ENCODE measurements around the gene CD207. TPM values are rescaled to one million over a fixed set of nuclear protein-coding genes. Genes with fewer than 3 reads are reported as not detected.
A peak's percentile ranks its signal among the peaks of the same experiment; 100 is the strongest.

Gene CD207
- total and polyA plus RNA-seq, 5 donors from 2014 or later: not detected

DNA sequence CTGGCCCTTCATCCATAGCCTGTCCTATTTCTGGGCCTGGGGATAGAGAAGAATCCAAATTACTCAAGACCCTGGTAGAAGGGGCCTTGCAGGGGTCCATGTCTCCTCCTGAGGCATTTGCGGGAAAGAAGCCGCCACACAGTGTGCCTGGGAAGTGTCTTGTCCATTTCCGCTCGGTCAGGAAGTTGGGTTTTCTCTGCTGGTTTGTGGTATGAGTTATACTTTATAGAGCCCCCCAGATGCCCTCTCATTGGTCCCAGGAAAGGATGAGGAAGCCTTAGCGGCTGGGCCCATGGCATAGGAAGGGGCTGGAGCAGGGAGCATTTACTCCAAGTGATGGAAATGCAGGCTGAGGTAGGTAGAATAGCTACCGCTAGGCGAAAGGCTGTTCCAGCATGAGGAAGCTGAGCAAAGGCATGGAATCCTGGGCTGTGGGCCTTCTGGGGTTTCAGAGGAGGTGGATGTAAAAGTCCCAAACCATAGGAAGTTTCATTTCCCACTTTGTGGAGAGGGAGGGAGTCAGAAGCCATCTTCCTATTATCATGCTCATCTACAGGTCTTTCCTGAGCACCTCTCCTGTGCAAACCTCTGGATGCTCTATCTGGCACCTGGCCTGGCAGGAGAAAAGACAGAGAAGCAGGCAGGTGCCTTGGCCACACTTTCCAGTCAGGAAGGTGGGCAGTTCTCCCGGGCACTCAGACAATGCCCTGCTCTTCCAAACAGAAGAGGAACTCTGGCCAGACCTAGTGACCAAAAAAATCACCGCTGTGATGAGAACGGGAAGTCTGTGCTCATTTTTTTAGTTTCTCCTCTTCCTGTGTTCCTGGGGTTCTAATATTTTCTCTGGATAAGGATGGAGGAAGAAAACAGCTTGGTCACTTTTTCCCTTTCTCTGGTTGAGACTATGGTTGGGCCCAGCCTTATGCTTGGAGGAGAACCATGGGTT, 2.6 kb upstream of the CD207 start:
- H3K36me3 ChIP-seq (ENCODE audit: control insufficient read depth, insufficient read depth, low read length): no peaks in the 10 kb centered on the region
- no peak overlapping the region for H3K4me3 ChIP-seq (ENCODE audit: low read depth, low read length)
- ATAC-seq (ENCODE audit: low read depth in 2 of 2) (no peak), DNase-seq (no peak)
- no peaks in the 10 kb centered on the region for H3K4me1 ChIP-seq (ENCODE audit: control insufficient read depth, insufficient read depth, low read length, poor library complexity, severe bottlenecking)
- Mint-ChIP-seq H3K4me3 (no peak overlapping the region), H3K27me3 (peaks cover 2% of the 10 kb centered on the region), H3K36me3 (no peaks in the 10 kb centered on the region), H3K9me3 (peaks cover 0 to 11% (median 0%) of the 10 kb centered on the region in 7 donors), H3K4me1 (no peaks in the 10 kb centered on the region), H3K27ac (peak overlapping the region in 1 of 3 donors; percentile 76)
- no peaks in the 10 kb centered on the region for H3K9me3 ChIP-seq (ENCODE audit: control insufficient read depth in 2 of 2, low read length in 2 of 2)
- H3K27me3 ChIP-seq (ENCODE audit: control insufficient read depth, insufficient read depth, low read length): no peaks in the 10 kb centered on the region
- H3K27ac ChIP-seq (ENCODE audit: insufficient read depth, low read length, poor library complexity, severe bottlenecking): no peak overlapping the region

DNA sequence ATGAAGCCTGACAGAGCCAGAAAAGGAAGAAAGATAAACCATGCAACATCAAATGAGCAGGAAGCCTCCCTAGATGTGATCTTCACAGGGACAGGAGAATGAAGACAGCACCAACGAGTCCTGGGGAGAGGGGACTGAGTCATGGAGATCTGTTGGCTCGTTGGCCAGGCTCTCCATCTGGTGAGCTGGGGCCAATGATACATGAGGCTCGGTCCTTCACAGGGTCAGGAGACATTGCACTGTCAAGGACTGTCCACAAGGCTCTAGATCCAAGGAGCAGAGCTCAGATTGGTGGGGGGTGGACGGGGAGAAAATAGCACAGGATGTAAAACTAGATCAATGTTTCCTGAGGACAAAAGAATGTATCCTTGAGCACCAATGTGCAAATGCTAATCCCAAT, 735 bp downstream of the CD207 start:
- DNase-seq: no peak
- ATAC-seq (ENCODE audit: low read depth in 2 of 2): no peak
- Mint-ChIP-seq H3K4me3 (no peak overlapping the region), H3K27ac (no peak overlapping the region), H3K27me3 (peaks cover 10% of the 10 kb centered on the region), H3K36me3 (no peaks in the 10 kb centered on the region), H3K9me3 (peaks cover 0 to 3% (median 0%) of the 10 kb centered on the region in 7 donors), H3K4me1 (no peaks in the 10 kb centered on the region)
- no peaks in the 10 kb centered on the region for H3K36me3 ChIP-seq (ENCODE audit: control insufficient read depth, insufficient read depth, low read length)
- no peaks in the 10 kb centered on the region for H3K9me3 ChIP-seq (ENCODE audit: control insufficient read depth in 2 of 2, low read length in 2 of 2)
- no peak overlapping the region for H3K4me3 ChIP-seq (ENCODE audit: low read depth, low read length)
- H3K4me1 ChIP-seq (ENCODE audit: control insufficient read depth, insufficient read depth, low read length, poor library complexity, severe bottlenecking): no peaks in the 10 kb centered on the region
- no peak overlapping the region for H3K27ac ChIP-seq (ENCODE audit: insufficient read depth, low read length, poor library complexity, severe bottlenecking)
- H3K27me3 ChIP-seq (ENCODE audit: control insufficient read depth, insufficient read depth, low read length): no peaks in the 10 kb centered on the region

DNA sequence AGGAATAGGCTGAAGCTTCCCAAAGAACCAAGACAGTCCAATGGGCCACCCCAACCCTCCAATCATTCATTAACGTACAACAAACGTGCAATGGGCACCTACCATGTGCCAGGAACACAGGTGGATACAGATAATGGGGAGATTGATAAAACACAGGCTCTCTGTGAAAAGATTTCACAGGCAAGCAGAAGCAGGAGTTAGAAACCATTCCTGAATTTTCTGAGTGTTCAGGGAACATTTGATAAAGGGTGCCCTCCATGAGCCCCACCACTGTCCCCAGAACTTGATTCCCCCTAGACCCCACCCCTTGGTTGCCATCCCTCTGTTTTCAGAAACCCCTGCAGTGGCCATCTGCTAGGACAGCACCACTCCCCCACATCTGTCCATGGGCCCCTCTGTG, 1.5 kb downstream of the CD207 start:
- no peak overlapping the region for H3K27ac Mint-ChIP-seq
- Histone ChIP-seq H3K27me3 (ENCODE audit: control insufficient read depth, insufficient read depth, low read length) (no peaks in the 10 kb centered on the region), H3K4me1 (ENCODE audit: control insufficient read depth, insufficient read depth, low read length, poor library complexity, severe bottlenecking) (no peaks in the 10 kb centered on the region), H3K36me3 (ENCODE audit: control insufficient read depth, insufficient read depth, low read length) (no peaks in the 10 kb centered on the region), H3K4me3 (ENCODE audit: low read depth, low read length) (no peak overlapping the region), H3K27ac (ENCODE audit: insufficient read depth, low read length, poor library complexity, severe bottlenecking) (no peak overlapping the region), H3K9me3 (ENCODE audit: control insufficient read depth in 2 of 2, low read length in 2 of 2) (no peaks in the 10 kb centered on the region)
- peaks cover 10% of the 10 kb centered on the region for H3K27me3 Mint-ChIP-seq
- no peak for DNase-seq
- ATAC-seq (ENCODE audit: low read depth in 2 of 2): no peak
- no peaks in the 10 kb centered on the region for H3K36me3 Mint-ChIP-seq
- no peaks in the 10 kb centered on the region for H3K4me1 Mint-ChIP-seq
- no peak overlapping the region for H3K4me3 Mint-ChIP-seq
- H3K9me3 Mint-ChIP-seq: peaks cover 0 to 3% (median 0%) of the 10 kb centered on the region in 7 donors

DNA sequence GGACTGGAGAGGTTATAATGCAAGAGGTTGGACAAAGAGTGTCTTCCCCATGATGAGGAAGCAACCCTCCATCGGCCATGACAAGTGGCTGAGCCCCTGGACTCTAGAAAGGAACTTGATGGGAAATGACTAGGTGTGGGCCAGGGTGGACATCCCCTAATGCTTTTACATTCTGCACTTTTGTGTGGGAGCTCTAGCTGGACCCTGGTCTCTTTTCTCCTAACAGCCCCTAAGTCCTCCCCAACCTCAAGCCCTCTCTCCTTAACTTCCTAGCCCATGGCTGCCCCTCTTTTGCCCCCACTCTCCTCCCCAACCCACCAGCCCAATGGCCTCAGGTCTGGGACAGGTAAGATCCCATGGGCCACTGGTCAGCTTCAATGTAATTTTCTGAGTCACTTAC, 2.4 kb downstream of the CD207 start:
- no peak overlapping the region for H3K27ac Mint-ChIP-seq
- peaks cover 10% of the 10 kb centered on the region for H3K27me3 Mint-ChIP-seq
- no peaks in the 10 kb centered on the region for H3K4me1 ChIP-seq (ENCODE audit: control insufficient read depth, insufficient read depth, low read length, poor library complexity, severe bottlenecking)
- no peak overlapping the region for H3K27ac ChIP-seq (ENCODE audit: insufficient read depth, low read length, poor library complexity, severe bottlenecking)
- peaks cover 0 to 2% (median 0%) of the 10 kb centered on the region in 7 donors for H3K9me3 Mint-ChIP-seq
- no peaks in the 10 kb centered on the region for H3K9me3 ChIP-seq (ENCODE audit: control insufficient read depth in 2 of 2, low read length in 2 of 2)
- no peaks in the 10 kb centered on the region for H3K36me3 Mint-ChIP-seq
- no peak overlapping the region for H3K4me3 ChIP-seq (ENCODE audit: low read depth, low read length)
- DNase-seq: no peak
- no peaks in the 10 kb centered on the region for H3K27me3 ChIP-seq (ENCODE audit: control insufficient read depth, insufficient read depth, low read length)
- H3K4me3 Mint-ChIP-seq: no peak overlapping the region
- no peaks in the 10 kb centered on the region for H3K4me1 Mint-ChIP-seq
- H3K36me3 ChIP-seq (ENCODE audit: control insufficient read depth, insufficient read depth, low read length): no peaks in the 10 kb centered on the region
- no peak for ATAC-seq (ENCODE audit: low read depth in 2 of 2)

DNA sequence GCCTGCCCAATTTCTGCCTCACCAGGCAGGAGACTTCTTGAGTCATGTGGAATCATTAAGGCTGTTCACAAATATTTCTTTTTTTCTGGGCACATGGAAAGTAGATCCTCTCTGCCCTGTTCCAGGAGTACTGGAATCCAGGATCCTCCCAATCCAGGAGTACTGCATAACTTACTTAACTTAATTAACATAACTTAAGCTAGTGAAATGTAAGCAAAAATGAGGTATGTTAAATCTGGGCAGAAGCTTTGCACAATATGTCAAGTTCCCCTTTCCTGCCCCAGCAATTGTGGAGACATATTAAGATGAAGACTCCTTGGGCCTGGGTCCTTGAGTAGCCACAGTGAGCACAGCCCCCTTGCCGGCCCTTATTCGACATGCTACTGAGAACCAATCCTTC, 3.2 kb downstream of the CD207 start:
- no peak overlapping the region for H3K4me3 ChIP-seq (ENCODE audit: low read depth, low read length)
- no peaks in the 10 kb centered on the region for H3K4me1 Mint-ChIP-seq
- H3K27me3 Mint-ChIP-seq: peaks cover 10% of the 10 kb centered on the region
- no peak overlapping the region for H3K4me3 Mint-ChIP-seq
- H3K36me3 Mint-ChIP-seq: no peaks in the 10 kb centered on the region
- H3K4me1 ChIP-seq (ENCODE audit: control insufficient read depth, insufficient read depth, low read length, poor library complexity, severe bottlenecking): no peaks in the 10 kb centered on the region
- no peaks in the 10 kb centered on the region for H3K36me3 ChIP-seq (ENCODE audit: control insufficient read depth, insufficient read depth, low read length)
- no peaks in the 10 kb centered on the region for H3K27me3 ChIP-seq (ENCODE audit: control insufficient read depth, insufficient read depth, low read length)
- H3K27ac ChIP-seq (ENCODE audit: insufficient read depth, low read length, poor library complexity, severe bottlenecking): no peak overlapping the region
- no peak for DNase-seq
- no peak overlapping the region for H3K27ac Mint-ChIP-seq
- ATAC-seq (ENCODE audit: low read depth in 2 of 2): no peak
- H3K9me3 ChIP-seq (ENCODE audit: control insufficient read depth in 2 of 2, low read length in 2 of 2): no peaks in the 10 kb centered on the region
- peaks cover 0 to 2% (median 0%) of the 10 kb centered on the region in 7 donors for H3K9me3 Mint-ChIP-seq

DNA sequence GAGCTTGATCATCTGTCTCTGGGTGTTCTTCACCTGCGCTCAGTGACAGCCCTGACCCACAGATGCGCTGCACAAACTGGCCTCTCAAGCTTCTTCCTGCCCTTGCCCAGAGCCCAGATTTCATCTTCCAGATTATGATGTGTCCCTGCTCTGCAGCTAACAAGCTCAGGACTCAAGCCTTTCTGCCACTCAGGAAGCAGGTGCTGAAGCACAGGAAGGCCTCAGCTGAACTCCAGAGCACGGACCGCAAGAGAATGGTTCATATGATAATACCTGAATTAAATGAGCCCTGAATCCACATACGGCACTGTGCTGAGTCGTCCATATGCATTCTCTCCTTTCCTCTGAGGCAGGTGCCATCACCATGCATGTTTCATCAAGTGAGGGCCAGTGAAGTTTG, 3.8 kb downstream of the CD207 start:
- H3K27ac ChIP-seq (ENCODE audit: insufficient read depth, low read length, poor library complexity, severe bottlenecking): no peak overlapping the region
- Mint-ChIP-seq H3K27ac (no peak overlapping the region), H3K9me3 (peaks cover 0 to 2% (median 0%) of the 10 kb centered on the region in 7 donors), H3K4me1 (no peaks in the 10 kb centered on the region), H3K4me3 (no peak overlapping the region), H3K27me3 (peaks cover 10% of the 10 kb centered on the region), H3K36me3 (no peaks in the 10 kb centered on the region)
- H3K4me1 ChIP-seq (ENCODE audit: control insufficient read depth, insufficient read depth, low read length, poor library complexity, severe bottlenecking): no peaks in the 10 kb centered on the region
- H3K9me3 ChIP-seq (ENCODE audit: control insufficient read depth in 2 of 2, low read length in 2 of 2): no peaks in the 10 kb centered on the region
- no peak overlapping the region for H3K4me3 ChIP-seq (ENCODE audit: low read depth, low read length)
- no peak for DNase-seq
- H3K27me3 ChIP-seq (ENCODE audit: control insufficient read depth, insufficient read depth, low read length): no peaks in the 10 kb centered on the region
- no peak for ATAC-seq (ENCODE audit: low read depth in 2 of 2)
- H3K36me3 ChIP-seq (ENCODE audit: control insufficient read depth, insufficient read depth, low read length): no peaks in the 10 kb centered on the region

DNA sequence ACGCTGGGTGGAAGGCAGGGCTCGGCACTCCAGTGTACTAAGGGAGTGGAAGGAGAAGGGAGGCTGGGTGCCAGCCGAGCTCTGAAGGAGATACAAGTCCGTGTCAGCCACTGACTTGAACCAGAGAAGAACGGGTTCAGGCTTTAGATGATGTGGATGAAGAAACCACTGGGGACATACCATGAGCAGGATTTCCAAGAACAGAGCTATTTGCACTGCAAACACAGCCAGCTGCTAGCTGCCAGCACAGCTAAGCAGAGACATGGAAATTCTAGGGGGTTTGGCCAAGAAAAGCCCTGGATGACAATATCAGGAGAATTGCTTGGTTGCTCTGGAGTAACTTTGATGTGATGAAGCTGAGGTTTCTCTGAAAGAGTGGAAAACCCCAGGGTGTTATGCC, 5.2 kb downstream of the CD207 start:
- no peaks in the 10 kb centered on the region for H3K4me1 ChIP-seq (ENCODE audit: control insufficient read depth, insufficient read depth, low read length, poor library complexity, severe bottlenecking)
- H3K36me3 ChIP-seq (ENCODE audit: control insufficient read depth, insufficient read depth, low read length): no peaks in the 10 kb centered on the region
- DNase-seq (no peak), ATAC-seq (ENCODE audit: low read depth in 2 of 2) (no peak)
- peaks cover 10% of the 10 kb centered on the region for H3K27me3 Mint-ChIP-seq
- H3K27ac Mint-ChIP-seq: no peak overlapping the region
- H3K4me3 Mint-ChIP-seq: no peak overlapping the region
- no peaks in the 10 kb centered on the region for H3K9me3 ChIP-seq (ENCODE audit: control insufficient read depth in 2 of 2, low read length in 2 of 2)
- peaks cover 0 to 2% (median 0%) of the 10 kb centered on the region in 7 donors for H3K9me3 Mint-ChIP-seq
- H3K27ac ChIP-seq (ENCODE audit: insufficient read depth, low read length, poor library complexity, severe bottlenecking): no peak overlapping the region
- no peak overlapping the region for H3K4me3 ChIP-seq (ENCODE audit: low read depth, low read length)
- no peaks in the 10 kb centered on the region for H3K4me1 Mint-ChIP-seq
- H3K36me3 Mint-ChIP-seq: no peaks in the 10 kb centered on the region
- no peaks in the 10 kb centered on the region for H3K27me3 ChIP-seq (ENCODE audit: control insufficient read depth, insufficient read depth, low read length)

DNA sequence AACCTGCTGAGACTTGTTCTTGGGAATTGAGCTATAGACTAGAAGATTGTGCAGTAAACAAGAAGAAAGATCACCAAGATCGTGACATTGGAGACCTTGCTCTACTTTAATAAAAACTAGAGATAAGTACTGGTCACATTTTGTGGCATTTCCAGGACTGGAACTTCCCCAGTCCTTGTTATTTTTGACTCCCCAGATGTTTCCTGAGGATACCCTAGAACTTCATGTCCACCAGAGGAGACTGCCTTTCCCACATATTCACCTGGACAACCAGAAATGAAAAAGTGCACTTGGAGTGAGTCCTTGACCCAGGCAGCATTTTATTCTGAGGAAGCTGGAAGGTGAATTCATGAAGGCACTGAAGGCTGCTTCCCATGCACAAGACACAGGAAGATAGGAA, 5.7 kb downstream of the CD207 start:
- peaks cover 10% of the 10 kb centered on the region for H3K27me3 Mint-ChIP-seq
- Histone ChIP-seq H3K4me1 (ENCODE audit: control insufficient read depth, insufficient read depth, low read length, poor library complexity, severe bottlenecking) (no peaks in the 10 kb centered on the region), H3K9me3 (ENCODE audit: control insufficient read depth in 2 of 2, low read length in 2 of 2) (no peaks in the 10 kb centered on the region), H3K27ac (ENCODE audit: insufficient read depth, low read length, poor library complexity, severe bottlenecking) (no peak overlapping the region), H3K27me3 (ENCODE audit: control insufficient read depth, insufficient read depth, low read length) (no peaks in the 10 kb centered on the region), H3K36me3 (ENCODE audit: control insufficient read depth, insufficient read depth, low read length) (no peaks in the 10 kb centered on the region), H3K4me3 (ENCODE audit: low read depth, low read length) (no peak overlapping the region)
- no peak overlapping the region for H3K27ac Mint-ChIP-seq
- no peak overlapping the region for H3K4me3 Mint-ChIP-seq
- DNase-seq (no peak), ATAC-seq (ENCODE audit: low read depth in 2 of 2) (no peak)
- no peaks in the 10 kb centered on the region for H3K36me3 Mint-ChIP-seq
- H3K9me3 Mint-ChIP-seq: no peaks in the 10 kb centered on the region
- H3K4me1 Mint-ChIP-seq: no peaks in the 10 kb centered on the region

Data from CD4-positive, CD25-positive, alpha-beta regulatory T cell (primary cell).